SK-N-SH (cell line): ENCODE measurements around the gene PHF1. TPM values are rescaled to one million over a fixed set of nuclear protein-coding genes. Genes with fewer than 3 reads are reported as not detected.

Source experiments
- CTCF ChIA-PET: fragments of 300-600, 350-600 bp; formaldehyde crosslinking; extraction: SDS; loops from one replicate; lab custom pipeline; 2021; lab: Yijun Ruan, JAX
- POLR2A ChIA-PET: fragments of 350-600 bp; sonication (Branson Sonifier 250); formaldehyde crosslinking; extraction: SDS; loops from one replicate; lab custom pipeline; 2020; ENCODE audit warnings: antibody characterized with exemption, inconsistent platforms; lab: Yijun Ruan, JAX
- DNase-seq: peaks from one replicate; pipeline ENCODE4 v3.0.0; 2012
- H2AFZ ChIP-seq: fragments of 200-600 bp; sonication (generic); 2 replicates; pipeline ENCODE4 v1.8.1; 2016; ENCODE audit warnings: antibody characterized with exemption, mild to moderate bottlenecking, low read depth
- H3F3A ChIP-seq: fragments of 200-600 bp; sonication (generic); replicated peaks from 2 replicates; pipeline ENCODE3; 2016; ENCODE audit warnings: antibody characterized with exemption, mild to moderate bottlenecking; ENCODE audit not compliant: insufficient read depth
- H3K27ac ChIP-seq, 2 experiments: fragments of 200-500 bp in 1 of 2; fragments of 200-600 bp in 1 of 2; sonication (Bioruptor generic) in 1 of 2; sonication (generic), shearing (Covaris generic) in 1 of 2; 2 replicates each; pipeline versions ENCODE4 v1.5.1 to v1.6.1; 2014 to 2016; ENCODE audit warnings: low read depth in 2 of 2, inconsistent platforms in 1 of 2, low read length in 1 of 2, mild to moderate bottlenecking in 1 of 2, mixed read lengths in 1 of 2
- H3K27me3 ChIP-seq: fragments of 200-600 bp; sonication (generic), shearing (Covaris generic); 2 replicates; pipeline ENCODE4 v1.6.1; 2016; ENCODE audit warnings: mixed run types; ENCODE audit not compliant: insufficient read depth
- H3K36me3 ChIP-seq, 2 experiments: fragments of 200-500 bp in 1 of 2; fragments of 200-600 bp in 1 of 2; sonication (Bioruptor generic) in 1 of 2; sonication (generic) in 1 of 2; replicated peaks in 1 of 2; 2 replicates each; pipeline versions ENCODE3 to v1.5.1; 2014 to 2016; ENCODE audit warnings: low read length in 1 of 2, mild to moderate bottlenecking in 1 of 2; ENCODE audit not compliant: insufficient read depth in 2 of 2, control insufficient read depth in 1 of 2
- H3K4me1 ChIP-seq, 2 experiments: fragments of 200-500 bp in 1 of 2; fragments of 200-600 bp in 1 of 2; sonication (Bioruptor generic) in 1 of 2; sonication (generic), shearing (Covaris generic) in 1 of 2; 2 replicates each; pipeline versions ENCODE4 v1.5.1 to v1.6.1; 2014 to 2016; ENCODE audit warnings: low read depth in 1 of 2, low read length in 1 of 2, mixed run types in 1 of 2; ENCODE audit not compliant: insufficient read depth in 2 of 2, control insufficient read depth in 1 of 2
- H3K4me2 ChIP-seq: fragments of 200-600 bp; sonication (generic), shearing (Covaris generic); 2 replicates; pipeline ENCODE4 v1.6.1; 2017; ENCODE audit warnings: mixed run types
- H3K4me3 ChIP-seq, 2 experiments: fragments of 200-500 bp in 1 of 2; fragments of 200-600 bp in 1 of 2; sonication (Bioruptor generic) in 1 of 2; sonication (generic), shearing (Covaris generic) in 1 of 2; 2 replicates each; pipeline versions ENCODE4 v1.5.1 to v1.8.1; 2014 to 2016; ENCODE audit warnings: low read depth in 2 of 2, inconsistent platforms in 1 of 2, low read length in 1 of 2, mild to moderate bottlenecking in 1 of 2, mixed read lengths in 1 of 2, moderate library complexity in 1 of 2
- H3K79me2 ChIP-seq: fragments of 200-600 bp; sonication (generic); 2 replicates; pipeline ENCODE4 v1.8.1; 2017; ENCODE audit warnings: mild to moderate bottlenecking; ENCODE audit not compliant: insufficient read depth
- H3K9ac ChIP-seq: fragments of 200-600 bp; sonication (generic); 2 replicates; pipeline ENCODE4 v1.6.1; 2017; ENCODE audit warnings: mixed run types
- H3K9me2 ChIP-seq: fragments of 200-600 bp; sonication (generic); 2 replicates; pipeline ENCODE4 v1.6.1; 2017; ENCODE audit warnings: mixed run types
- H3K9me3 ChIP-seq: fragments of 200-600 bp; sonication (generic); 2 replicates; pipeline ENCODE4 v1.6.1; 2017; ENCODE audit warnings: mixed run types, mild to moderate bottlenecking, moderate library complexity
- H4K20me1 ChIP-seq: fragments of 200-600 bp; sonication (generic); 2 replicates; pipeline ENCODE4 v1.6.1; 2017; ENCODE audit warnings: mild to moderate bottlenecking, mixed run types; ENCODE audit not compliant: insufficient read depth
- JUND ChIP-seq: IDR thresholded peaks from 2 replicates; pipeline ENCODE4 v1.4.0; 2012
- MEF2A ChIP-seq: IDR thresholded peaks from 2 replicates; pipeline ENCODE4 v1.4.0; 2012; ENCODE audit warnings: low read depth, borderline replicate concordance
- MXI1 ChIP-seq: IDR thresholded peaks from 2 replicates; pipeline ENCODE4 v1.6.1; 2012; ENCODE audit warnings: mild to moderate bottlenecking, low read depth, low read length, improper control_type of control experiment
- NFIC ChIP-seq: IDR thresholded peaks from 2 replicates; pipeline ENCODE4 v1.4.0; 2012; ENCODE audit warnings: borderline replicate concordance
- POLR2AphosphoS5 ChIP-seq: IDR thresholded peaks from 2 replicates; pipeline ENCODE4 v1.6.1; 2012; ENCODE audit warnings: low read depth, low read length
- RAD21 ChIP-seq: IDR thresholded peaks from 2 replicates; pipeline ENCODE4 v1.6.1; 2012; ENCODE audit warnings: mild to moderate bottlenecking, low read length
- RCOR1 ChIP-seq: fragments of 150-350 bp; IDR thresholded peaks from 2 replicates; pipeline ENCODE4 v1.6.1; 2017; ENCODE audit warnings: antibody characterized with exemption, low read length
- RFX5 ChIP-seq: IDR thresholded peaks from 2 replicates; pipeline ENCODE4 v1.6.1; 2012; ENCODE audit warnings: mild to moderate bottlenecking, improper control_type of control experiment, low read length
- SIN3A ChIP-seq: IDR thresholded peaks from 2 replicates; pipeline ENCODE4 v1.6.1; 2012; ENCODE audit warnings: low read depth, mild to moderate bottlenecking, low read length, moderate library complexity, borderline replicate concordance
- SMC3 ChIP-seq: IDR thresholded peaks from 2 replicates; pipeline ENCODE4 v1.6.1; 2012; ENCODE audit warnings: low read depth, low read length, improper control_type of control experiment
- TAF1 ChIP-seq: IDR thresholded peaks from 2 replicates; pipeline ENCODE4 v1.6.1; 2012; ENCODE audit warnings: low read depth, mild to moderate bottlenecking, low read length, moderate library complexity, borderline replicate concordance
- WGBS: methylation state at CpG from one replicate; pipeline ENCODE4 v1.1.6; 2017; ENCODE audit warnings: low lambda C conversion rate; 5-methylcytosine and 5-hydroxymethylcytosine counted together
- polyA plus RNA-seq, 3 experiments: library from polyadenylated mRNA; depleted of rRNA; stranded (reverse); fragments of >200 nt; gene quantifications; 2 replicates each; pipeline ENCODE4 v1.2.3, GENCODE V29; 2012
- TF ChIP-seq, protein P1 (sequence below): IDR thresholded peaks from 2 replicates; pipeline ENCODE4 v1.4.0; 2012; ENCODE audit warnings: low read depth, borderline replicate concordance
- TF ChIP-seq, protein P2 (sequence below): fragments of 150-350 bp; IDR thresholded peaks from 2 replicates; pipeline ENCODE4 v1.6.1; 2017; ENCODE audit warnings: antibody characterized with exemption, low read length, low read depth, borderline replicate concordance

Gene PHF1
- polyA plus RNA-seq, 1 of the 3 experiments (the other 2 are of a cell fraction), result 48.7 TPM

DNA sequence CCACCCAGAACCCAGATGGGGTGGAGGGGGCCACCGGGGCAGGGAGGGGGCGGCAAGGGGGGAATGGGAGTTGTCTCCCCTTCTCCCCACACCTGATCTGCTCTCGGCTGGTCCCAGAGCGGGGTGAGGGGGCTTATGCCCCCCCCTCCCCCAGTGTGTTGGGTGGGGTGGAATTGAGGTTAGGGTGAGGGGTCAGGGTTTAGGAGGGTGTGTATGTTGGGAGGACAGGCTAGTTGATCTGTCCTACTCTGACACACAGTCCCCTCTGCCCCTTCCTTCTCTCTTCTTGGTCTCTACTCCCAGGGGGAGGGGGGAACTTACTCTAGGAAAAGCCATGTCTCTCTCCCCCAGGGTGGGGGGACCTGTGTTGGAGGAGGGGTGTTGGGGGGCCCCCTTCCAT is 41.7 kb downstream of the PHF1 start:
- WGBS, result 96% methylated on average over 4 of the region's 4 CpGs
- H3K9me2 ChIP-seq, result no peaks in the 10 kb centered on the region
- H3K4me1 ChIP-seq, result peaks cover 0 to 21% of the 10 kb centered on the region in 2 experiments; a peak in 1 of 4 replicates
- peaks cover 10 to 37% of the 10 kb centered on the region in 2 experiments for H3K36me3 ChIP-seq
- no peaks in the 10 kb centered on the region for H3K9me3 ChIP-seq
- DNase-seq, result peak; percentile 37
- no peak overlapping the region for H2AFZ ChIP-seq
- CTCF ChIA-PET, result no interaction called here
- H3K27me3 ChIP-seq, result no peaks in the 10 kb centered on the region
- POLR2A ChIA-PET, result no interaction called here
- H3K4me2 ChIP-seq, result no peak overlapping the region; the same call in 1 of the 2 replicates
- H3F3A ChIP-seq, result peaks cover 17% of the 10 kb centered on the region
- peaks cover 32% of the 10 kb centered on the region for H3K79me2 ChIP-seq
- H4K20me1 ChIP-seq, result no peaks in the 10 kb centered on the region
- no peak overlapping the region for H3K9ac ChIP-seq
- no peak overlapping the region for H3K4me3 ChIP-seq
- no peak overlapping the region for H3K27ac ChIP-seq
- TF ChIP-seq POLR2AphosphoS5 (no peak), MEF2A (no peak), RFX5 (no peak), SMC3 (no peak), NFIC (no peak), MXI1 (no peak), TAF1 (no peak)
- TF ChIP-seq, protein P1, sequence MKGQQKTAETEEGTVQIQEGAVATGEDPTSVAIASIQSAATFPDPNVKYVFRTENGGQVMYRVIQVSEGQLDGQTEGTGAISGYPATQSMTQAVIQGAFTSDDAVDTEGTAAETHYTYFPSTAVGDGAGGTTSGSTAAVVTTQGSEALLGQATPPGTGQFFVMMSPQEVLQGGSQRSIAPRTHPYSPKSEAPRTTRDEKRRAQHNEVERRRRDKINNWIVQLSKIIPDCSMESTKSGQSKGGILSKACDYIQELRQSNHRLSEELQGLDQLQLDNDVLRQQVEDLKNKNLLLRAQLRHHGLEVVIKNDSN, result no peak

DNA sequence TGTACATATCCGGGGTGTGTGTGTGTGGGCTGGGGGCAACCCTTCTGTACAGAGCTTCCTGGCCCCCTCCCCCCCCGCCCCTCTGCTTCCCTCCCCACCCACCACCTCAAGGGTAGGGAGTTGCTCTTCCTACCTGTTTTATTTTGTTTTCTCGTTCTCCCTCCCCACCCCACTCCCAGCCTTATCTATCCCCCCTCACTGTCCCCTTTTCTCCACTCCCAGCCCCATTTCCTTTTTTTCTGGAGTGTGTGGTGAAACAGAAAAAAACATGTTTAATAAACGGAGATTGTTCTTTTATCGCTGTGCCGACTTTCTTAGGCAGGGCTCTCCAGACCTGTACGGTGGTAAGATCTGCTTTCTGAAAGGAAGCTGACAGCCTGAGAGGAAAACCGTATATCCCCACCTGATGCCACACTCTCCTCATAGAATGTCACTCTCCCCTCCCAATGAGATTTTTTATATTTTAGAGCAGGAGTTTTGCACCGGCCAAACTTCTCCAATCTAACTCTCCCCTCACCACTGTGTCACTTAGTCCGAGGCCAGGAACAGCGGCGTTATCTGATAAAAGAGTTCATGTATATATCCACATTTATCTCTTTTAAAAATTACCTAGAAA is 42.7 kb downstream of the PHF1 start:
- CTCF ChIA-PET, result interaction anchor here (0.9 to 1.8 kb wide), 3 partner anchors 14 to 136 kb away, joined by 3 to 8 read pairs (median 3); no protein-coding TSS in a partner anchor
- TF ChIP-seq RAD21 (no peak), JUND (0 out of 2 replicates have a peak, but pooled peaks have one; percentile 3), SIN3A (no peak), RCOR1 (no peak)
- TF ChIP-seq, protein P2, sequence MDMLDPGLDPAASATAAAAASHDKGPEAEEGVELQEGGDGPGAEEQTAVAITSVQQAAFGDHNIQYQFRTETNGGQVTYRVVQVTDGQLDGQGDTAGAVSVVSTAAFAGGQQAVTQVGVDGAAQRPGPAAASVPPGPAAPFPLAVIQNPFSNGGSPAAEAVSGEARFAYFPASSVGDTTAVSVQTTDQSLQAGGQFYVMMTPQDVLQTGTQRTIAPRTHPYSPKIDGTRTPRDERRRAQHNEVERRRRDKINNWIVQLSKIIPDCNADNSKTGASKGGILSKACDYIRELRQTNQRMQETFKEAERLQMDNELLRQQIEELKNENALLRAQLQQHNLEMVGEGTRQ, result no peak
- Histone ChIP-seq H3K4me1 (peaks cover 0 to 21% of the 10 kb centered on the region in 2 experiments; a peak in 1 of 4 replicates), H3K27me3 (no peaks in the 10 kb centered on the region), H3K9me2 (no peaks in the 10 kb centered on the region), H3K27ac (peak overlapping the region; percentile 57 to 79; a peak in 3 of 4 replicates), H3K36me3 (peaks cover 10 to 30% of the 10 kb centered on the region in 2 experiments), H3F3A (peaks cover 17% of the 10 kb centered on the region), H3K4me2 (peak overlapping the region; percentile 82), H3K79me2 (peaks cover 32% of the 10 kb centered on the region), H4K20me1 (no peaks in the 10 kb centered on the region), H3K9ac (peak overlapping the region; percentile 71), H3K4me3 (peak overlapping the region; percentile 81 to 85), H2AFZ (0 out of 2 replicates have a peak overlapping the region, but pooled peaks have one; percentile 45), H3K9me3 (no peaks in the 10 kb centered on the region)
- POLR2A ChIA-PET, result interaction anchor here (0.9 to 1.5 kb wide), 4 partner anchors 8 to 126 kb away, joined by 3 to 8 read pairs (median 4); partner anchors contain the start of genes BAK1 and CUTA
- peak; percentile 51 for DNase-seq
- 4% methylated on average over 12 of the region's 12 CpGs for WGBS
